GM21381 (cell line): Measurements from ENCODE around the gene ANKRD49.

Source experiments
- ATAC-seq: cut with Tn5 transposase; IDR thresholded peaks from one replicate; pipeline ENCODE4 v1.9.1; 2021; ENCODE audit warnings: mild to moderate bottlenecking, moderate library complexity; ENCODE audit not compliant: unreplicated experiment

ANKRD49 gene, protein sequence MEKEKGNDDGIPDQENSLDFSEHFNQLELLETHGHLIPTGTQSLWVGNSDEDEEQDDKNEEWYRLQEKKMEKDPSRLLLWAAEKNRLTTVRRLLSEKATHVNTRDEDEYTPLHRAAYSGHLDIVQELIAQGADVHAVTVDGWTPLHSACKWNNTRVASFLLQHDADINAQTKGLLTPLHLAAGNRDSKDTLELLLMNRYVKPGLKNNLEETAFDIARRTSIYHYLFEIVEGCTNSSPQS

DNA sequence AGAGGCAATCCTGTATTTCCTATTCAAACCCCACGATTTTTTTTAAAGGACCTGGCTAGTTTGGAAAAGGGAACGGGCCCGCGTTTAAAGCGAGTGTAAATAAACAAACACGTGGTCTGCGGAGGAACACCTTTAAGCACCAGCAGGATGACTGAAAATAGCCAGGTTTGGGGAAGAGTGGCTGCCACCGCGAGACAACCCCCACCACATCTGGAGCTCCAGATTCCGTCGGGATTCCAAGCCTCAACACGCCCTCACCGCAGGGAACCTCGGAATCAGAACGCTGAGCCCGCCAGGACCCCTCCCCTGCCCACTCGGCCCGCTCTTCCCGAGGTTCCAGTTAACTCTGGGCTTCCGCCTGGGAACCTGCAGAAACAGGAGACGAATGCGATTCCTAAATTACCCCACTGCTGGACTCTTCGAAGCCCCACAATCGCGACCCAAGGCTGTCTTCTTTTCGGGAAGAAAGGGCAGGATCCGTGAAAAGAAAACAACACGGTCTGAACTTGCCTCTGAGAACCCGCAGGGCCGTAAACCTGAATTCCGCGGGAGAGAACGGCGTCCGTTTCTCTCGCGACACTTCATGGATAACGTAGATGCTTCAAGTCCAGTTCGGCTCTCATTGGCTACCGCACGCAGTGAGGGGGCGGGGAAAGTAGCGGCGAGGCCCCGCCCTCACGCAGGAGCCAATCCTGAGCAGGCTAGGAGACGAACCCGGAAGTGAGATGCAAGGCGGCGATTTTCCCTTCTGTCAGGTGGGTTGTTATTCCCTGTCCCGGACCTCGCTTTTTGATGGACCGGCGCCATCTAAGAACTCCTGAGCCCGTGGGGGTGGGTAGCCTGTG lies at the start of gene ANKRD49, which contains the start of gene MRE11:
Gene ANKRD49, plus strand, starts transcription at position 704 of the 845 bp plus-strand sequence. CDS start 2,710 bp downstream, outside the sequence.
Gene MRE11, minus strand, starts transcription at position 564 of the 845 bp plus-strand sequence. CDS start 1,043 bp downstream, outside the sequence.
- peak; percentile 100 for ATAC-seq

DNA sequence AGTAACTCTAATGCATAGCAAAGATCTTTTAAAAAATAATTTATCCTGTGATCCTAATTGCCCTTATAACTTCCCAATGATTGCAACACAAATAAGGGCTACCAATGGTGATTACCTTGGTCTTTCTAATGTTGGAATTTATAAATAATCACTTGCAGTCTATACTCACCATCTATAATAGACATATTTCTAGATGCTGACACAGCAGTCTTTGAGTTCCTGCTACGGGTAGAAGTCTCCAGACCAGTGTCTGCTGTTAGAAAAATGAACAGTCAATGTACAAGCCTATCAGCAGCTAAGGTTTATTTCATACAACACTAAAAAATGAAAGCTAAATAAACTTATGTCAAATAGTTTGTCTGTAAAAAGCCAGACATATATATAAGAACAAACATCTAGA lies 48.1 kb upstream of the ANKRD49 start:
- no peak for ATAC-seq

DNA sequence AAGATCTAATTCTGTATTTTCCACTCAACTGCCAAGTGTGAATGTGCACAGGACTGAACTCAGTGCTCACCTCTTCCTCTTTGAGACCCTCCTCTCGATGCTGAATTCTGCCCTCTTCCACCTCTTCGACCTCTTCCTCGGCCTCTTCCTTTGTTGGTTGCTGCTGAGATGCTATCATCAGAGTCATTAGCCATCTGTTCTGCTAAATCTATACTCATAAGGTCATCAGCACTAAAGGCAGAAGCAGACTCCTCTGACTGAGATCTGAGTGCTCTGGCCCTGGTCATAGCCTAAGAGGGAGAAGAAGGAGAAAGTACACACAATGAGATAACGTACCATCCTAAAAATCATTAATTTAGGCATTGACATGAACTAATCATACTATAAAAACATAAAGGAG lies 46.6 kb upstream of the ANKRD49 start:
- no peak for ATAC-seq

DNA sequence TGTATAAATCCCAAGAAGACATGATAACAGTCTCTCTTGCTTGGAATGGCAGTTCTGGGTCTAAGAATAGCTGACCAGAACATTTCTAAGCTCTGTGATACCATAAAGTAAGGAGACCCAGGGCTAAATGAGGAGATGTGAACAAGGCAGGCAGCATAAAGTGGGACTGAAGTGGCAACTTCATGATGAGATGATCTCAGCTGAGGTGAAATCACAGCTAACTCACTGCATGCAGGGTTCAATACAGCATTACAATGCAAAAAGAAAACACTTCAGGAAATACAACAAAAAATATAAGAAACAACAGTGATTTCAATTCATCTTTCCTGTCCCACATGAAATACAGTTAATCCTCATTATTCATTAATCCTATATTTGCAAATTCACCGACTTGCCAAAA lies 44.8 kb upstream of the ANKRD49 start:
- ATAC-seq, result no peak

DNA sequence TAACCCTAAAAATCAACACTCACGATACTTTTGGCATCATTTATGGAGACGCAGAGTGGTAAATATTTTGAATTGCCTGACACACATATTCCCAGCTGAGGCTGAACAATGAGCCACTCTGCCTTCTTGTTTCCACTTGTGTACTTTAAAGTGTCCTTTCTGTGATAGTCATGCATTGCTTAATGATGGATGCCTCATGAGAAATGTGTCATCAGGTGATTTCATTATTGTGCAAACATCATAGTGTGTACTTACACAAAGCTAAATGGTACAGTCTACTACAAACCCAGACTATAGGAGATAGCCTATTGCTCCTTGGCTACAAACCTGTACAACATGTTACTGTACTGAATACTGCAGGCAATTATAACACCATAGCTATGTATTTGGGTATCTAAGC lies 44.3 kb upstream of the ANKRD49 start:
- no peak for ATAC-seq

DNA sequence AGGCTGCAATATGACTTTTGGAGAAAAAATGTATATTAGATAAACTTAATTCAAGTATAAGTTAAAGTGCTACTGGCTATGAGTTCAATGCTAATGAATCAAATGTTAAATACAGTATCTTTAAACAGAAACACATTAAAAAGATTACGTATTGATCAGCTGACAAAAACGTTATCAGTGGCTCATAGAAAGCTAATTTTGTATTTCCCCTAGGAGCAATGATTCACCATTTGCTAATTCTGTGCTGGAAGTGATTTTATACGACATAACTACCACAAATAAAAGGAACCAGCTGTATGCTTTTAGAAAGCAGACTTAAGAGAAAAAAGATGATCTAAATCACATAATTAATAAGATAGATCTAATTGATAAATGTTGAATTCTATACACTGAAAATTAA lies 43.7 kb upstream of the ANKRD49 start:
- no peak for ATAC-seq

DNA sequence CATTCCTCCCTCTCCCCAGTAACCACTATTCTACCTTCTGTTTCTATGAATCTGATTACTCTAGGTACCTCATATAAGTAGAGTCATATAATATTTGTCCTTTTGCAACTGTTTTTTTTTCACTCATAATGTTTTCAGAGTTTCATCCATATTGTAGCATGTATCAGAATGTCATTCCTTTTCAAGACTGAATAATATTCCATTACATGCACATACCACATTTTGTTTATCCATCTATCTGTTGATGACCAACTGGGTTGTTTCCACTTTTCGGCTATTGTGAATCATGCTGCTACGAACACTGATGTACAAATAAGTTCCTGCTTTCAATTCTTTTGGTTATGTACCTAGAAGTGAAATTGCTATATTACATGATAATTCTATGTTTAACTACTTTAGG lies 40.8 kb upstream of the ANKRD49 start:
- ATAC-seq, result no peak

DNA sequence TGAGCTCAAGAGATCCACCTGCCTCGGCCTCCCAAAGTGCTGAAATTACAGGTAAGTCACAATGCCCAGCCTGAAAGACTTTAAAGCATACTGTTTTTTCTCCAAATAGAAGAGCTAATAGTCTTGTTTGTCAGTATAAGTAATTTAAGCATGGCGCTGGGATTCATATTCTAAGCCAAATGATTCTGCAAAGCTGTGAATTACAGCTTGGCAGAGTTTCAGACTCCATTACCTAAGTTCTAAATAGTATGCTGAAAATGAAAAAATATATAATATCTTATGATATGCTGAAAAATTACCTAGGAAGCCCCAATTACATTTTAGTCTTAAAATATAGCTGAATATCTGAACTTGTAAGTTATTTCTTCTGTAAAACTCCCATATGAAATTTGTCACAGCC lies 39.5 kb upstream of the ANKRD49 start:
- no peak for ATAC-seq

DNA sequence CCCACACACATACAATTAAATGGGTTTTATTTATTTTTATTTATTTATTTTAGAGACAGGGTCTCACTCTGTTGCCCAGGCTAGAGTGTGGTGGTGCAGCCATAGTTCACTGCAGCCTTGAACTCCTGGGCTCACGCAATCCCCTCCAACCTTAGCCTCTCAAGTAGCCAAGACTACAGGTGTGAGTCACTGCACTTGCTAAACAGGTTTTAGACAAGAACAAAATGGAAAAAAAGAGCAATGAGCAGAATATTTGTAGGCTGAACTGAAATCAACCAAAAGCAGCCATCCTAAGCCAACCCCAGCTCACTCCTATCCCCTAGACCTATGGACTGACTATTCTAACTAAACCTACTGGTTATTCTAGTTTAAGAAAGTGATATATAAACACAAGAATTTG lies 37.9 kb upstream of the ANKRD49 start:
- no peak for ATAC-seq

DNA sequence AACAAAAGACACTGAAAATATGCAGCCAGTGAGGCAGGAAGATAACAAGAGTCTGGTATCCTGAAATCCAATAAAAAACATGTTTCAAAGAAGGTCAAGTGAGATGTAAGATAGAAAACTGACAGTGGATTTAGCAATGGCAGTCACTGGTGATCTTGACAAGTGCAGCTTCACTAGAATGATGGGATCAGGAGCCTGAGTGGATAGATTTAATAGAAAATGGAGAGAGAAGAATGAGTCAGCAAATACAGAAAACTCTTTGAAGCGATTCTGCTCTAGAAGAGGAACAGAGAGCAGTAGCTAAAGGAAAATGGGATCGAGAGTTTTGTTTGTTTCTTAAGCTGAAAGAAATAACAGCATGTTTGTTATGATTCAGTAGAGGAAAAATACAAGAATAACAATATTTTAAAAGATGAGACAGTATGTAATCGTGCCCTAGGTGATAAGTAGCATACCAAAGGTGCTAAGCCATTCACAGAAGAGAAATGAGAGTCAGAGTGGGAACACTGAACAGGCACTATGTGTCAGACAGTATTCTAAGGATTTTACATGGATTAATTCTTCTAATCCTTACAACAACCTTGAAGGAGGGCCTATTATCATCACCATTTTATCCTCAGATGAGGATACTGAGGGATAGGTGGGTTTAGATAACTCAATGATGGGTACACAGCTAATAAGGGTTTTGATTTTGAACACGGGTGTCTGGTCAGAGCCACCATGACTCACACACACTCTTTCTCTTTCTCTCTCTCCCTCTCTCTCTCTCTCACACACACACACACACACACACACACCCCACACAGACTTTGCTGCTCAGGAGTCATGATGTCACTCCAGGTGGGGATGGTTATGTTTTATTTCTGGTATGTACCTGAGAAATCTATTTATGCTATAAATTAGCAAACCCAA lies 36.4 kb upstream of the ANKRD49 start:
- ATAC-seq, result no peak

DNA sequence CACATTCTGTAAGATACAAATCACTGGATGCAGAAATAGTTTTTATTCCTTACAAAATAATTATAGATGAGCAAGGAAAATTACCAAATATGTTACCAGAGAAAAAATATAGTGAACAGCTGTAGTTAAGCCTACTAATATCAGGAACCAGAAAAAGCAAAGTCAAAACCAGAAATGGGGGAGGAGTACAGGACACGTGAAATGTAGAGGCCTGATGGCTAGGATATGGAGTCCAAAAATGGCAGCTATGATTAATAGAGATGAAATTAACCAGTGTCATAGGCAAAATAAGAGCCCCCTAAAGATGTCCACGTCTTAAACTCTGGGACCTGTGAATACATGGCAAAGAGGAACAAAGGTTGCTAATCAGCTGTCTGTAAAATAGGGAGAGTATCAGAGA lies 34.2 kb upstream of the ANKRD49 start:
- ATAC-seq, result no peak

DNA sequence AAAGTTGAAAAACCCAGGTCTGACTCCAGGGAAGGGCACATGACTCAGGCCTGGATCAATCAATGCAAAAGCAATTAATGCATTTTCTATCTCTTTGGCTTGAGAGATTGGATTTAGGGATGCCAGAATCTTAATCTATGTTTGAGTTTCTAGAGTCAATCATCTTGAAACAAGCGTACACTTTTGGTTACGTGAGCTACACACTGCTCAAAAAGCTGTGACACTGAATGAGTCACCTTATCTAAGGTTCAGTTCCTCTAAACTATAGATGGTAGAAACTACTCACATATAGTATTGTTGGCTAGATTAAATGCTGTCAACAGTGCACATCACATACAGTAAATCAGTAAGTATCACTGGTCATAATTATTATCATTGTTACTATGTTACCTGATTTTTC lies 24.4 kb upstream of the ANKRD49 start:
- ATAC-seq, result peak; percentile 74

DNA sequence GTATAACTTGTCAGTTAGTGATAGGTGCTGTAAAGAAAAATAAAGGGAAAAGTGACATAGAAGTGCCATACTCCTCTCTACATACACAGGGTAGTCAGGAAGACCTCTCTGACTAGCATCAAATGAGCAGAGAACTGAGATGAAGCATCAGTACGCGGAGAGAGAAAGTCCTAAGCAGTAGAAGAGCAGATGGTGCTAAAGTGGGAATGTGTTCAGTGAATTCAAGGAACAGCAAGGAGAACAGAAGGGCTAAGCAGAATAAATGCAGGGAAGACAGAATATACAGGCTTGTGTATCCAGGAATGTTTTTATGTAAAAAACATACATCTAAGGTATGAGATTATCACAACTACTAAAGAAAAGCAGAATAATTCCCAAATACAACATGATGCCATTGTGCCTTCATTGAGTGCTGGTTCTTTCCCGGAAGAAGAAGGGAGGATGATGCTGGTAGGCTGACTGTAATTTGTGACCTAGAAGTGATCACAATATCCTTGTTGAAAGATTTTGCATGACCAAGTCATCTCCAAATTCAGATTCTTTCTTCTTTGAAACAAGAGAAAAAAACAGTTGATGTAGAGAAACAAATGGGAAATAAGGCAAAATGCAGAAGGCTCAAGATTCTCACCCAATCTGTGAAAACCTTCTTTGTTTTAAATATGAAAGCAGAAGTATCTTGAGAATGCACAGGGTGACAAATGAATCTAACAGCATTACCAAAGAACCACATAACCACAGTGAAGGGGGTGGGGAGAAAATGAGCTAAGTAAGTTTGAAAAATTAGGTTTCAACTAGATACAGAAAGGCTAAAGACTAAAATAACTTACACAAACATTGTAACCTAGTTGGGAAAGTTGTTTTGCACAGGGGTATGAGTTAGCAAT lies 20.6 kb upstream of the ANKRD49 start:
- ATAC-seq, result peak; percentile 81

DNA sequence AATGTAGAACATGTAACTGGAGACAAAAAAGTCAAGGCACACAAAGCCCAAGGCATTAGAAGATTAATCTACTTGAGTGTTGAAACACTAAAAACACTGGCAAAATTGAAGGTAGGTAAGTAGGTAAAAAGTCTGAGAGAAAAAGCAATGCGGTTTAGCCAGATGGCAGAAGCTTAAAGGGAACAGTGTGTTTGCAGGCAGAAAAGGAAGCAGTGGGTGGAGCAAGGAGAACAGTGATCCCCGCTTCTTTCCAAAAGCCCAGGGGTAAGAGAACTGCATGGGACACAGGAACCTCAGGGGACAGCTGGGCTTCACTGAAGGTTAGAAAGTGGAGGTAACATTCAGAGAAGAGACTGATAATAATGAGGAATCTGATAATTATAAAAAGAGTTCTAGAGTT lies 16.2 kb upstream of the ANKRD49 start:
- no peak for ATAC-seq

DNA sequence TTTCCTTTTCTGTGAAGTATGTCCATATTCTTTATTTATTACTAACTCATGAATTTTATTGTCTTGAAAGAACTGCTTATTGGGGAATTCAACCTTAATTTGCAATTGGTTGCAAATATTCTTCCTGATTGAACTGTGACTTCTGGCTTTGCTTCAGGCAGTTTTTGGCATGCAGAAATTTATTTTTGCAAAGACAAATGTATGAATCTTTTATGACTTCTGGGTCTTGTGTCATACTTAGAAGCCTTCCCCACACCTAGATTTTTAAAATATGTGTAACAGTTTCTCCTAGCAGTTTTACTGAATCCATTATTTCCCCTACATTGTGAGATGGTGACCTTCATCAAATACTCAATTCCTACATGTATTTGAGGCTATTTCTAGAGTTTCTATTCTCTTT lies 12.4 kb upstream of the ANKRD49 start:
- ATAC-seq, result no peak

DNA sequence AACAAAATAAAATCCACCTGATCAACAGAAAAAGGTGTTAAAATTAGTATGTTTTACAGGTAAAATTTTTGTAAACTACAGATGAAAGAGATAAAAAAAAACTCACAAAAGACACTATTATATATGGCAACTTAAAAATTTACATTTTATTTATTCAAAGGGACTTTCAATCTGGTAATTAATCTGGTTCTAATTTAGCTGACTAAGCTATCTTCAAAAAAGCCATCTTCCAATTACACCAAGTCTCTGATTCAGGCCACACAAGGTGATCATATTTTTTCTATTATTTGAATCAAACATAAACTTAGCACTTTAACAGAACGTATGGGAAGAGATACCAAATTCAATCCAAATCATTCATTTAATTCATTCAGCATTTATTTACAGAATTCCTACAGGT lies 7.7 kb upstream of the ANKRD49 start:
- ATAC-seq, result no peak

DNA sequence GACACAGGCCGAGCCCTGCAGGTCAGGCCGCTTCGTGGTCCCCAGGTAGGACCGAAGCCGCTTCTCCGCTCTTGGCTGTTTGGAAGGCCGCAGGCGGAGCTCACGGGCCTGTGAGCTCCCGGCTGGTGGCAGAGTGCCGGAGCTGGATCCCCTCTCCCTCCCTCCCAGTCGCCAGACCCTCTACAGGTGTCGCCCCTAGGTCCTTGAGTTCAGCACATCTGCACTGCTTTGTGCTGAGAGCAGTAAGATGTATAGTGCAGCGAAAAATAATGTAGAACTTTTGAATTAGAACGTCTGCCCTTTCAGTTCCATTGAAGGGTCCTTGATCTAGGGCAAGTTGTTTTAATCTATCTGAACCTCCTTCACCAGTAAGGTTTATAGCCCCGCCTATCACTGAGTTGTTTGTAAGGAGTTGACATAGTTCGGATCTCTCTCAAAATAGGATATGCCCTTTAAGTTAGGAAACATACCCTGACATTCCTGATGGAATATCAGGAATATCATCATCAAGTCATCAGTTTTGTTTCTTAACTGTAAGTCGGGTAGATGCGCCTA lies 419 bp downstream of the ANKRD49 start:
- peak; percentile 60 for ATAC-seq

DNA sequence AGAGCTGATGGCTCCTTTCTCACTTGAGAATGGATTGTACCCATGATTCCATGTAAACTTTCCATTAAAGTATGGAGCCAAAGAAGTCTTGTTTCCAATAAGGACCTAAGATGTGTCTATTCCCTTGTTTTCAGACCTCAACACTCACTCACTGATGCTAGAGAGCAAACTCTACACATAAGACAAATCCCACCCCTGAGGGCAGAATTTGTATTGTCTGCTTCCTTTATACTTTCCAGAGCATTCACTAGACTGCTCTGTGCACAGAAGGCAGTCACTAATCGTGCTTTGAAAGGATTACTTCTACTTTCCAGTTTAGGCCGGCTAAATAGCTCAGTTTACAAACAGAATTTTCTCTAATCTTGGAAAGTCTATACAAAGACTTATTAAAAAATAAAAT lies 6.4 kb downstream of the ANKRD49 start:
- no peak for ATAC-seq

DNA sequence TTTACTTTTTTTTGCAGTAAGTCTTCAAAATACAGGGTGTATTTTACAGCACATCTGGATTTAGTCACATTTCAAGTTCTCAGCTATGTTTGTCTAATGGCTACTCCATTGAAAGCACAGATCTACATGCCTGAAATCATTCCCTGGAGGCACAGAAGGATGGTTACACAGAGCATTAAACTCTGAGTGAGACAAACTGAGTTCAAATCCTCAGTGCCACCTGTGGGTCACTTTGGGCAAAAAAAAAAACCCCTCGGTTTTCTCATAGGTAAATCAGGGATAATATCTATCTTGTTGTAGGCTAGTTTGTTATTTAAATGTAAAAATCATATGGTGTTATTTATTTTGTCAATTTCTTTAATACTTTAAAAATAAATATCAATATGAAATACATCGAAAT lies 7.7 kb downstream of the ANKRD49 start:
- ATAC-seq, result no peak

DNA sequence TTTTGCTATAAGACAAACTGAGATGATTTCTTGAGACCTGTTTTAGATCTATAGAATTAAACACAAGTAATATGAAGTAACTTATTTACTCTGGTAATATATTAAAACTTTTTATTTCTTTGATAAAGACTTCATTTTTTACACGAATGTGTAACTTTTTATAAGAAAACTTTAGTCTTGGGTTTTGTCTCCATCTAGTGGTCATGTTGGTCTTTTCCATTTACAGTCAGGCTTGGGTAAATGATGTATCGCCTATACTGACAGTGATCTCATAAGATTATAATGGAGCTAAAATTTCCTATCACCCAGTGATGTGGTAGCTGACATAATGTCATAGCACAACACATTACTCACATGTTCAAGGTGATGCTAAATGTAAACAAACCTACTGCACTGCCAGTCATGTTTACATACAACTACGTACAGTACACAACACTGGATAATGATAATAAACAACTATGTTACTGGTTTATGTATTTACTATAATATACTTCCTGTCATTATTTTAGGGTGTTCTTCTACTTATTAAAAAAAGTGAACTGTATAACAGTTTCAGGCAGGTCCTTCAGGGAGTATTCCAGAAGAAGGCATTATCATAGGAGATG lies 11.0 kb downstream of the ANKRD49 start:
- no peak for ATAC-seq
